HCT116 (cell line): ENCODE results near the gene VSTM2B.

Source experiments
- CEBPB ChIP-seq: IDR thresholded peaks from 2 replicates; pipeline ENCODE4 v1.6.1; 2012; ENCODE audit warnings: low read depth
- CTCF ChIP-seq, 3 experiments: fragments of 200-600 bp in 1 of 3; sonication (generic) in 1 of 3; IDR thresholded peaks in 2 of 3; conservative IDR thresholded peaks in 1 of 3; 2 replicates each; pipeline ENCODE4 v1.5.1; 2012 to 2017; ENCODE audit warnings: low read depth in 2 of 3, low read length in 2 of 3, antibody characterized with exemption in 1 of 3, borderline replicate concordance in 1 of 3, control low read depth in 1 of 3, mild to moderate bottlenecking in 1 of 3, mixed read lengths in 1 of 3, mixed run types in 1 of 3, moderate library complexity in 1 of 3; ENCODE audit not compliant: insufficient read depth in 1 of 3
- RAD21 ChIP-seq: IDR thresholded peaks from 2 replicates; pipeline ENCODE4 v1.6.1; 2012; ENCODE audit warnings: low read depth, mild to moderate bottlenecking
- YY1 ChIP-seq: IDR thresholded peaks from 2 replicates; pipeline ENCODE4 v1.6.1; 2011; ENCODE audit warnings: low read length, low read depth, moderate library complexity, mild to moderate bottlenecking; ENCODE audit not compliant: insufficient replicate concordance; ENCODE audit errors: extremely low read depth
- ZFX ChIP-seq: fragments of 450-650 bp; IDR thresholded peaks from 2 replicates; pipeline ENCODE4 v1.6.1; 2017

GRCh38 chr19:29517412-29517811 is 8.4 kb upstream of the VSTM2B start:
- TF ChIP-seq YY1 (no peak), CTCF (IDR thresholded peaks at IDR 0.05 in 2 of 3, conservative IDR thresholded peaks at IDR 0.05 in 1 of 3; ENCODE audit: borderline replicate concordance in 1 of 3, insufficient read depth in 1 of 3, low read depth in 2 of 3, low read length in 2 of 3) (no peak), CEBPB (no peak), RAD21 (no peak), ZFX (no peak)
